Middle frontal gyrus (tissue), 1 donor: ENCODE measurements around the gene LSP1.

Experiments used
- DNase-seq: peaks from one replicate; pipeline ENCODE4 v3.0.0-alpha.2; 2015; ENCODE audit warnings: low spot score; ENCODE audit errors: extremely low spot score

Gene LSP1

GRCh38 chr11:1888811-1889210, 35.9 kb downstream of the LSP1 start:
- DNase-seq = no peak

- no peak for DNase-seq
Observed at GRCh38 chr11:1889224-1889930, 36.5 kb downstream of the LSP1 start.

GRCh38 chr11:1889941-1890855, 37.3 kb downstream of the LSP1 start:
- DNase-seq = no peak

GRCh38 chr11:1890856-1891830, 38.3 kb downstream of the LSP1 start:
- no peak for DNase-seq

- no peak for DNase-seq
Observed at GRCh38 chr11:1891831-1892115, 38.9 kb downstream of the LSP1 start, which contains the start of gene PRR33. Gene PRR33, minus strand, starts transcription at chr11:1891895. Its CDS starts 1,311 bp downstream, at chr11:1890584.

GRCh38 chr11:1892116-1892515, 39.2 kb downstream of the LSP1 start:
- DNase-seq = no peak

GRCh38 chr11:1892558-1892957, 39.7 kb downstream of the LSP1 start:
- DNase-seq = no peak

GRCh38 chr11:1893581-1894359, 40.9 kb downstream of the LSP1 start:
- no peak for DNase-seq

- no peak for DNase-seq
Observed at GRCh38 chr11:1894759-1895158, 41.9 kb downstream of the LSP1 start.

GRCh38 chr11:1896468-1896867, 43.6 kb downstream of the LSP1 start:
- no peak for DNase-seq

- no peak for DNase-seq
Observed at GRCh38 chr11:1896923-1897322, 44.0 kb downstream of the LSP1 start.

- DNase-seq = no peak
Observed at GRCh38 chr11:1899090-1899489, 46.2 kb downstream of the LSP1 start.

GRCh38 chr11:1899686-1900085, 46.8 kb downstream of the LSP1 start:
- DNase-seq = no peak

GRCh38 chr11:1906181-1906580, 53.3 kb downstream of the LSP1 start:
- DNase-seq = no peak

- DNase-seq = no peak
Observed at GRCh38 chr11:1906611-1907423, 53.9 kb downstream of the LSP1 start.

- DNase-seq = no peak
Observed at GRCh38 chr11:1908618-1909017, 55.7 kb downstream of the LSP1 start.

- no peak for DNase-seq
Observed at GRCh38 chr11:1909524-1909923, 56.6 kb downstream of the LSP1 start.

- no peak for DNase-seq
Observed at GRCh38 chr11:1912289-1912878, 59.5 kb downstream of the LSP1 start.

- no peak for DNase-seq
Observed at GRCh38 chr11:1913271-1914060, 60.6 kb downstream of the LSP1 start.
